ENCODE results near the gene CPNE2. TPM values are rescaled to one million over a fixed set of nuclear protein-coding genes. Genes with fewer than 3 reads are reported as not detected.

Gene CPNE2
- polyA plus RNA-seq, 2 of the 4 experiments (the other 2 are of a cell fraction): 36.7 TPM

GRCh38 chr16:57132470-57132869 lies 40.1 kb downstream of the CPNE2 start (continued):
- TF ChIP-seq GATA3 (IDR thresholded peaks at IDR 0.05; ENCODE audit: borderline replicate concordance) (no peak), POLR2A (IDR thresholded peaks at IDR 0.05; ENCODE audit: low read length) (no peak), CEBPB (IDR thresholded peaks at IDR 0.05) (no peak)
- TF ChIP-seq, protein P1, sequence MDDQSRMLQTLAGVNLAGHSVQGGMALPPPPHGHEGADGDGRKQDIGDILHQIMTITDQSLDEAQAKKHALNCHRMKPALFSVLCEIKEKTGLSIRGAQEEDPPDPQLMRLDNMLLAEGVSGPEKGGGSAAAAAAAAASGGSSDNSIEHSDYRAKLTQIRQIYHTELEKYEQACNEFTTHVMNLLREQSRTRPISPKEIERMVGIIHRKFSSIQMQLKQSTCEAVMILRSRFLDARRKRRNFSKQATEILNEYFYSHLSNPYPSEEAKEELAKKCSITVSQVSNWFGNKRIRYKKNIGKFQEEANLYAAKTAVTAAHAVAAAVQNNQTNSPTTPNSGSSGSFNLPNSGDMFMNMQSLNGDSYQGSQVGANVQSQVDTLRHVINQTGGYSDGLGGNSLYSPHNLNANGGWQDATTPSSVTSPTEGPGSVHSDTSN (IDR thresholded peaks at IDR 0.05): no peak

- TF ChIP-seq ZFP36 (IDR thresholded peaks at IDR 0.05; ENCODE audit: borderline replicate concordance, partially characterized antibody): no peak
- no peak for TF ChIP-seq SMC3 (IDR thresholded peaks at IDR 0.05)
- no peak for TF ChIP-seq HDAC2 (IDR thresholded peaks at IDR 0.05)
- TF ChIP-seq ZNF302 (CRISPR knock-in tag; IDR thresholded peaks at IDR 0.05): no peak
- TF ChIP-seq FOXS1 (CRISPR knock-in tag; IDR thresholded peaks at IDR 0.05): no peak
- ChIA-PET CTCF (interaction anchor here (1.2 kb wide), 1 partner anchor 49 kb away, joined by 4 read pairs; no protein-coding TSS in a partner anchor), POLR2A (no interaction called here)
- no peak overlapping the region for H3K4me3 ChIP-seq
- 42% methylated on average over 2 of the region's 4 CpGs for WGBS (ENCODE audit: missing lambda C conversion rate)
- no peak for ATAC-seq
- H3K9me3 ChIP-seq: no peaks in the 10 kb centered on the region
- DNase-seq (ENCODE audit: low read depth in 1 of 2, low spot score in 1 of 2): no peak
- FAIRE-seq: no peak
- H3K27ac ChIP-seq: no peak overlapping the region
- H3K4me2 ChIP-seq: no peak overlapping the region
- H3K4me1 ChIP-seq: no peaks in the 10 kb centered on the region
These were observed 40.6 kb downstream of the CPNE2 start for GRCh38 chr16:57133031-57133430.

DNA sequence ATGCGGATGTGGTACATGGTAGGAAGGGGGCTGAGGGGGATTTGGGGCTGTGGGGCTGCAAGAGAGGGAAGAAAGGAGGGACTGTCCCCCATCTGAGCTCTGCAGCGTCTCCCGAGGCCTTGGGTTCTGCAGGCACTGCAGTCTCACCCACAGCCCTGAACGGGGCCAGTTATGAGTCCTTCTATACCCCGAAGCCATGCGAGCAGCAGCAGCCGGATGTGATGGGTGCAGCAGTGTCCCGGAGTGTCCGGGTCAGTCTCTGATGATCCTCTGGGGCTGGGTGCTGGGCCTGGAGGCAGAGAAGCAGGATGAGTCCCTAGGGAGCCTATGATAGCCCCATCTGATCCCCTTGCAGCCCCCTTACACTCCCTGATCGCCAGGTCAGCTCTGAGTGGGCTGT lies 41.5 kb downstream of the CPNE2 start:
- no peak overlapping the region for H3K27ac ChIP-seq
- no peak overlapping the region for H3K4me3 ChIP-seq
- no peak overlapping the region for H3K4me2 ChIP-seq
- WGBS (ENCODE audit: missing lambda C conversion rate): 91% methylated on average over 10 of the region's 10 CpGs
- FAIRE-seq (no peak), ATAC-seq (peak in 1 of 2 experiments; percentile 31; a peak in 1 of 6 replicates), DNase-seq (ENCODE audit: low read depth in 1 of 2, low spot score in 1 of 2) (no peak)
- ChIA-PET CTCF (interaction anchor here (0.7 to 1.2 kb wide), 3 partner anchors 40 to 284 kb away, joined by 3 to 4 read pairs (median 3); no protein-coding TSS in a partner anchor), POLR2A (no interaction called here)
- H3K9me3 ChIP-seq: no peaks in the 10 kb centered on the region
- H3K4me1 ChIP-seq: no peaks in the 10 kb centered on the region
- TF ChIP-seq NPAS2 (CRISPR knock-in tag; IDR thresholded peaks at IDR 0.05; ENCODE audit: borderline replicate concordance) (no peak), CHD2 (IDR thresholded peaks at IDR 0.05; ENCODE audit: low read length, partially characterized antibody) (no peak), CEBPB (IDR thresholded peaks at IDR 0.05) (no peak), FOSL2 (IDR thresholded peaks at IDR 0.05) (no peak), FOSL2 (CRISPR knock-in tag; IDR thresholded peaks at IDR 0.05) (no peak), REST (IDR thresholded peaks at IDR 0.05) (no peak), TP53 (CRISPR knock-in tag; IDR thresholded peaks at IDR 0.05) (no peak), SMC3 (IDR thresholded peaks at IDR 0.05) (no peak), JUNB (IDR thresholded peaks at IDR 0.05) (no peak), RAD21 (conservative IDR thresholded peaks at IDR 0.05 in 1 of 2, IDR thresholded peaks at IDR 0.05 in 1 of 2) (no peak), CBX2 (IDR thresholded peaks at IDR 0.05; ENCODE audit: borderline replicate concordance, low read depth) (no peak), CBX8 (IDR thresholded peaks at IDR 0.05) (no peak), RFX5 (IDR thresholded peaks at IDR 0.05) (no peak), ATOH8 (CRISPR knock-in tag; IDR thresholded peaks at IDR 0.05; ENCODE audit: low read depth) (no peak), PHF8 (IDR thresholded peaks at IDR 0.05; ENCODE audit: borderline replicate concordance, low read depth) (no peak), BCL3 (IDR thresholded peaks at IDR 0.05) (no peak)

All from A549 (cell line).